Fibroblast of peridontal ligament (primary cell): ENCODE measurements around the gene SYNGR4.
"Not testable (repeated sequence)": the region's sequence is repeated elsewhere in the genome, so short reads cannot be mapped to it uniquely, and the experiment has no call there.

Source experiments
- DNase-seq: peaks from one replicate; pipeline ENCODE4 v3.0.0-alpha.2; 2010; ENCODE audit errors: extremely low read depth

The SYNGR4 gene

GRCh38 chr19:48363810-48364597 is at the start of gene SYNGR4, which contains the start of gene TMEM143:
SYNGR4 (plus strand) TSS chr19:48364367; CDS start chr19:48365843, 1,476 bp downstream.
TMEM143 (minus strand) TSS chr19:48363940; CDS start chr19:48363920, 20 bp downstream.
- peak; percentile 99 for DNase-seq

GRCh38 chr19:48315712-48316111 is 48.5 kb upstream of the SYNGR4 start:
- no peak for DNase-seq

GRCh38 chr19:48317708-48317960 is 46.5 kb upstream of the SYNGR4 start:
- not testable (repeated sequence) for DNase-seq

GRCh38 chr19:48318286-48318987 is 45.7 kb upstream of the SYNGR4 start:
- DNase-seq = no peak

GRCh38 chr19:48319647-48320541 is 44.3 kb upstream of the SYNGR4 start:
- peak; percentile 78 for DNase-seq

GRCh38 chr19:48321372-48321621 is 42.9 kb upstream of the SYNGR4 start:
- peak; percentile 62 for DNase-seq

GRCh38 chr19:48321622-48322591 is 42.3 kb upstream of the SYNGR4 start:
- DNase-seq = peak; percentile 97

- DNase-seq = peak; percentile 95
Measured at GRCh38 chr19:48325265-48325910, 38.8 kb upstream of the SYNGR4 start, which contains the start of gene EMP3. EMP3 (plus strand) TSS chr19:48325552; CDS start chr19:48326845, 1,293 bp downstream.

GRCh38 chr19:48329167-48329891 is 34.8 kb upstream of the SYNGR4 start:
- peak; percentile 51 for DNase-seq

GRCh38 chr19:48330012-48330681 is 34.0 kb upstream of the SYNGR4 start:
- no peak for DNase-seq

- DNase-seq = no peak
Measured at GRCh38 chr19:48332351-48332661, 31.9 kb upstream of the SYNGR4 start.

- peak; percentile 98 for DNase-seq
Measured at GRCh38 chr19:48332662-48333466, 31.3 kb upstream of the SYNGR4 start.

- peak; percentile 86 for DNase-seq
Measured at GRCh38 chr19:48333467-48334384, 30.4 kb upstream of the SYNGR4 start.

GRCh38 chr19:48338253-48338755 is 25.9 kb upstream of the SYNGR4 start:
- no peak for DNase-seq

- no peak for DNase-seq
Measured at GRCh38 chr19:48338802-48339503, 25.2 kb upstream of the SYNGR4 start.

- no peak for DNase-seq
Measured at GRCh38 chr19:48340995-48341394, 23.2 kb upstream of the SYNGR4 start.
